GM10266 (cell line): Measurements from ENCODE around the gene HS6ST2.

Experiments used
- DNase-seq: peaks from one replicate; pipeline ENCODE4 v3.0.0; 2012; ENCODE audit errors: extremely low spot score
- CTCF ChIP-seq: IDR thresholded peaks from 2 replicates; pipeline ENCODE4 v1.5.1; 2012; ENCODE audit warnings: mild to moderate bottlenecking, low read depth; ENCODE audit not compliant: control insufficient read depth, insufficient read depth; ENCODE audit errors: missing control alignments

HS6ST2 gene

GRCh38 chrX:132623300-132623699 lies 335.1 kb downstream of the HS6ST2 start:
- TF ChIP-seq CTCF: no peak
- no peak for DNase-seq

- DNase-seq: no peak
- no peak for TF ChIP-seq CTCF
Measured at GRCh38 chrX:132622130-132622529, 336.3 kb downstream of the HS6ST2 start.

- no peak for TF ChIP-seq CTCF
- DNase-seq: no peak
Measured at GRCh38 chrX:132618810-132619209, 339.6 kb downstream of the HS6ST2 start.

GRCh38 chrX:132615391-132616131 lies 342.9 kb downstream of the HS6ST2 start:
- TF ChIP-seq CTCF: peak; percentile 40
- DNase-seq: peak; percentile 6

- peak; percentile 27 for TF ChIP-seq CTCF
- no peak for DNase-seq
Measured at GRCh38 chrX:132614297-132614696, 344.1 kb downstream of the HS6ST2 start.

GRCh38 chrX:132613801-132614200 lies 344.6 kb downstream of the HS6ST2 start:
- no peak for TF ChIP-seq CTCF
- no peak for DNase-seq

- TF ChIP-seq CTCF: peak; percentile 65
- peak; percentile 7 for DNase-seq
Measured at GRCh38 chrX:132612821-132613564, 345.4 kb downstream of the HS6ST2 start.
